GM21825 (cell line): ENCODE measurements around the gene CAND1.

Experiments used
- ATAC-seq: cut with Tn5 transposase; IDR thresholded peaks from one replicate; pipeline ENCODE4 v1.9.1; 2021; ENCODE audit warnings: mild to moderate bottlenecking, moderate library complexity; ENCODE audit not compliant: unreplicated experiment

CAND1 gene

DNA sequence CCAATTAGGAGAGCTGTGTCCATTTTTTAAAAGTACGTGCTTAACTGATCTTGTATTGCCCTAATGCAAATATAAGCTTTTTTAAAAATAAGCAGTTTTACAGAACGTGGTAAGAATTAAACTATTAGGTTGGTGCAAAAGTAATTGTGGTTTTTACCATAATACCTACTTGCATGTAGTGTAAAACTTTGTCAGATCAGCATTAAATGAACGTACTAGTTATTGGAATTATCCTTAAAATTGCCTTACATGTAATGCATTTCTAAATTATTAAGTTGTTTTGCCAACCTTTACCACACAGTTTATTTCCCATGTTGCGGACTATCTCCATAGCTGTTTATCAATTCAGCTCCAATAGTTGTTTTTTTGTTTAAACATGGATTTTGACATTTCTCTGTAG lies 10.9 kb downstream of the CAND1 start:
- no peak for ATAC-seq

DNA sequence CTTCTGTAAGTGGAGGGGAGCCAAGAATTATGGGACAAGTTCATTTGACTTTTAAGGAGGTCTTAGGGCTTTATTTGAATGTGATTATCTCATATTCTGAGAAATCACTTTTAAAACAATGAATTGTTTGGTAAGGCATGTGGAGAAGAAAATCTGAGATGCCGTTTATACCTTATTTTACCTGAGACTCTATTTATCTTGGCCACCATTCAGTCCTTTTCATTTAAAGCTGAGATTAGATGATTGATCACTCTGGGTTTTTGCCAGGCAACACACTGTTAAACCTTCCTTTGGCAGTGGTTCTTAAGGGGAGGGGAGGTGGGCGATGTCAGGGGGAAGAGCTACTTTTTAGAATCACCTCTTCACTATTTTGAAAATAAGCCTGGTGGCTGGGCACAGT lies 11.4 kb downstream of the CAND1 start:
- no peak for ATAC-seq

DNA sequence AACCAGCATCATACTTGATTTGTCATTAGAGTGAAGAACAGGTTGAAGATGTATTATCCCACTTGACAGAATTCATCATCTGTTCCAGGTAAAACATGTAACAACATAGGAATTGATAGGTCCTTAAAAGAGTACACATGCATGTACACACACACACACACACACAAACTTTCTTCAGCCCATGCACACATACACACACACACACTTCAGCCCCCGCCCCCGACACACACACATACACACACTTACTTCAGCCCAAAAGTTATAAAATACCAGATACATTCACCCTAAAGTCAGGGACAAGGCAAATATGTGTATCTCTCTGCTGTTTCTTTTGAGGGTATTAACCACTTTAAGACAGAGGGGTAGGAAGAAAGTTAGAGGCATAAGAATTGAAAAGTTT lies 15.4 kb downstream of the CAND1 start:
- ATAC-seq = no peak

DNA sequence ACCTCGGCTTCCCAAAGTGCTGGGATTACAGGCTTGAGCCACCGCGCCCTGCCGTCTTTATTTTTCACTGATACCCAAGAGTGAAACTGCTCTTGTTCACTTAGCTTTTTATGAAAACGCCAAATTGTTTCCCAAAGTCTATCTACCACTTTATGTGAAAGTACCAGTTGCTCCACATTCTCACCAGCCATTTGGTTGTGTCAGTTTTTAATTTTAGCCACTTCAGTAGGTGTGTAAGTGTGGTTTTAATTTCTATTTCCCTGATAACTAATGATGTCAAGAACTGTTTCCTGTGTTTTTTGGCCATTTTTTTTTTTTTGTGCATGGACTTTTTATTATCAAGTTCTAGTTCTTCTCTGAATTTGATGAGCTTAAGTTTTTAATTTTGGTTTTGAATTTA lies 17.1 kb downstream of the CAND1 start:
- no peak for ATAC-seq

DNA sequence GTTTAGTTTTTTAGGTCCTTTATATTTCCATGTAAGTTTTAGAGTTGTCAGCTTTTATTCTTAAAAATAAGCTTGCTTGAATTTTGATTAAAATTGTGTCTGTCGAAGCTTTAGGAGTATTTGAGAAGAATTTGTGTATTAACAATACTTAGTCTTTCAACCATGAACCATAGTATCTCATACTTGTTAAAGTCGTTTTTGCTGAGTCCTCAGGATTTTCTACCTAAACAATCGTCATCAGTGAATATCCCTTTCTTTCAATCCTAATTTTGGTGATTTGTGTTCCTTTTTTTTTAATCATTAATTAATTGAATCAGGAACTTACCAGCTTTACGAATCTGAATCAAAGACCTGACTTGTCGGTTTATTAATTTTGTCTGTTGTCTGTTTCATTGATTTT lies 18.2 kb downstream of the CAND1 start:
- no peak for ATAC-seq

DNA sequence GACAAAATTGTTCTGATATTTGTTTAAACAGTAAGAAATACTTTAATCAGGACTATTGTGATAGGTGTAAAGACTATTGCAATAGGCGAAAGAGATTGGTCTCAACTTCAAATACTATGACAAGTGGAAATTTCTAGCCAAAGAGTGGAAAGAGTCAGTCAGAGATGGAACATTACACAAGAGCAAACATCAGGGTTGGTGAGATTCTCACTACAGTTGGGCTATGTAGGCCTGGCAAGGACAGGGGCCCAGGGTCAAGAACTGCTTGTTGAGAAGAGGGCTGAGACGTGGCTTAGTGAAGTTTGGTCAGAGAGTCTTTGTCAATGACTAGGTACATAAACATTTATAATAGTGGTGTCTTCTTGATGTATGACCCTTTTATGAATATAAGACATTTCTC lies 19.4 kb downstream of the CAND1 start:
- ATAC-seq = no peak

DNA sequence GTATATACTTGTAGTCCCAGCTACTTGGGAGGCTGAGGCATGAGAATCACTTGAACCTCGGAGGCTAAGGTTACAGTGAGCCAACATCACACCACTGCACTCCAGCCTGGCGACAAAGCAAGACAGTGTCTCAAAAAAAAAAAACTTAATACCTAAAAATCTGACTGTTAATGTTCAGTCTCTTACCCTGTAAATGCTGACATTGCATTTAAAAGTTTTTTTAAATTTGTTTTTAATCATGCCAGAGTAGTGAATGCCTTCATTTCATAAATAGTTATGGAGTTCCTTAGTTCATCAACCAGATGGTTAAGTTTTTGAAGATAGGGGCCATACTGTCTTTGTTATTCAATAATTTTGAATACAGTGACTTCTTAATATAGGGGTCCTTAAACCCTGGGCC lies 21.2 kb downstream of the CAND1 start:
- no peak for ATAC-seq

DNA sequence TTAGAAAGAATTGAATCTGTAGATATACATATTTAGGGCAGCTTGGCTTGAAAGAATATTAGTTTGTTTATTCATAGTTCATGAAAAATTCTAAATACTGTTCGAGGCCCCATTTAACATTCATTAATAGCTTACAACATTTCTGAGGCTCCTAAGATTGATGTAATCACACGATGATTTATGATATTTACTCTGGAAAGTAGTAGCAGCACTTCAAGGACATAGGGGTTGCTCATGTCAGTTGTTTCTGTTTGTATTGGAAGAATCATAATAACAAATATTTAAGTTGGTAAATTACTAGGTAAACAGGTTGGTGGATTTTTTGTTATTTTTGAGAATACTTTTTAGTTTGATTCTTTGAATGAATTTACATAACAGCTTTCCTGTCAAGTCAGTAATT lies 30.4 kb downstream of the CAND1 start:
- no peak for ATAC-seq

DNA sequence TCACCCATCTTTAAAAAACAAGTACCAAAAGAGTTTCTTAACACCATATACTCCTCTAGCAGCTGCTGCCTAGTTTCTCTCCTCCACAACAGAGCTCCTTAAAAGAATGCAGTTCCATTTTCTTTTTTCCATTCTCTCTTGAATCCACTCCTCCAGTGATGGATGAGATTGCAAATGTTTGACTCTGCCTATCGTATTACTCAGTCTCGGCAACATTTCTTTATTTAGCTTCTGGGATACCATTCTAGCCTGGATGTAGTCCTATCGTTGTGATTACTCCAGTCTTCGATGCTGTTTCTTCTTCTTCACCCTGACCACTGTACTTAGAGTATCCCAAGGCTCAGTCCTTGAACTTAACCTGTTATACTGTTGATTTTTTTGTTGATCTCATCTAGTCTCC lies 30.8 kb downstream of the CAND1 start:
- no peak for ATAC-seq

DNA sequence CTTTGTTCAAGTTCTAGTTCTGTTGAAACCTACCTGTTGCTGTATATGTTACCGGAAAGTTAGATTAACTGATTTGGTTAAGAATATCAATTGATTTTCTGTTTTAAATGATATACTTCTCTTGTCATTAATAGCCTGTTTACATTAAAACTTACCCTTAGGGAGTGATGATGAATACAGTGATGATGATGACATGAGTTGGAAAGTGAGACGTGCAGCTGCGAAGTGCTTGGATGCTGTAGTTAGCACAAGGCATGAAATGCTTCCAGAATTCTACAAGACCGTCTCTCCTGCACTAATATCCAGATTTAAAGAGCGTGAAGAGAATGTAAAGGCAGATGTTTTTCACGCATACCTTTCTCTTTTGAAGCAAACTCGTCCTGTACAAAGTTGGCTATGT lies 33.0 kb downstream of the CAND1 start:
- ATAC-seq = no peak

DNA sequence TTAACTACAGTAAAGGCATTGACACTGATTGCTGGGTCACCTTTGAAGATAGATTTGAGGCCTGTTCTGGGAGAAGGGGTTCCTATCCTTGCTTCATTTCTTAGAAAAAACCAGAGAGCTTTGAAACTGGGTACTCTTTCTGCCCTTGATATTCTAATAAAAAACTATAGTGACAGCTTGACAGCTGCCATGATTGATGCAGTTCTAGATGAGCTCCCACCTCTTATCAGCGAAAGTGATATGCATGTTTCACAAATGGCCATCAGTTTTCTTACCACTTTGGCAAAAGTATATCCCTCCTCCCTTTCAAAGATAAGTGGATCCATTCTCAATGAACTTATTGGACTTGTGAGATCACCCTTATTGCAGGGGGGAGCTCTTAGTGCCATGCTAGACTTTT lies 36.4 kb downstream of the CAND1 start:
- ATAC-seq = no peak

DNA sequence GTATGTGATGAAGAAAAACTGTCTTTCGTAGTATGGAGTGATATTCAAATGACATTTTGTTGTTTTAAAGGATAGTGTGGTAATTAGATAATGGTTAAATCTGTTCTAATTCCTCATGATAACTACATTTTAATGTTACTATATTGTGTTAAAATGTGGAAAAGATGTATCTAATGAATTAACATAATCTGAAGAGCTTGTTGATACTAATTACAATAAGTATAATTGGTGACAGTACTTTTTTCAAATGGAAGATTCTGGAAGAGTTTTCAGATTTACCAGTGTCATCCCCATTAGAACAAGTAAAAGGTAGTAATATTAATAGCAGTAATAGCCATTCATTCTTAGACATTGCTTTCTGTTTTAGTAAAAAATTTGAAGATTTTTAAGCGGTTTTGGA lies 37.6 kb downstream of the CAND1 start:
- ATAC-seq = no peak

DNA sequence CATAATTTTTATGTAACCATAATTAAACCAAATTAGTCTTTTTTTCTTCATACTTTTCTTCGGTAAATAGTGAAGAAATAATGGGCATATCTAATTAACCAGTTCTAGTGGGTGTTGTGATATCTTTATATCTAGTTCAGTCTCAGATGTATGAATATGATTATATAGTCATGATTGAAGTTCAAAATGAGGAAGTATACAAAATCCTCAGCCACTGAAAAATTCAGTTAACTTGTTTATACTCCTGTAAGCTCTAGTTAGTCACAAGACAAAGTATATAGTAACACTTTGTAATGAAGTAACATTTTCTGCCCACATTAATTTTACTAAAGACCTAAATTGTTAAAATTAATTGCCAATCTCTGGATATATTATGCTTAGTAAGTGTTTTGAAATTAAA lies 46.5 kb downstream of the CAND1 start:
- no peak for ATAC-seq

DNA sequence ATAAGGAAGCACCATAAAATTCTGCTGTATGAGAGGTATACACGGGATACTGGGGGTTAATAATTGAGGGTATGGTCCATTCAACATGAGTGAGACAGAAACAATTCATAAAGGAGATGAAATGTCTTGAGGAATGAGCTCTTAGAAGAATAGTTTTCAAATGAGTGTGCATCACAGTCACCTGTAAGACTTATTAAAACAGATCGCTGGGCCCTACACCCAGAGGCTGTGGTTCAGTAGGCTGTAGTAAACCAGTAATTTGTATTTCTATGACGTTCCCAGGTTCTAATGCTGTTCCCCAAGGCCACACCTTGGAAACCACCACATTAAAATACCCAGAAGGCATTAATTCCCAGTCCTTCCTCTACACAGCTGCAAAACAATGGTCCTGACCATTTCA lies 49.6 kb downstream of the CAND1 start:
- no peak for ATAC-seq

DNA sequence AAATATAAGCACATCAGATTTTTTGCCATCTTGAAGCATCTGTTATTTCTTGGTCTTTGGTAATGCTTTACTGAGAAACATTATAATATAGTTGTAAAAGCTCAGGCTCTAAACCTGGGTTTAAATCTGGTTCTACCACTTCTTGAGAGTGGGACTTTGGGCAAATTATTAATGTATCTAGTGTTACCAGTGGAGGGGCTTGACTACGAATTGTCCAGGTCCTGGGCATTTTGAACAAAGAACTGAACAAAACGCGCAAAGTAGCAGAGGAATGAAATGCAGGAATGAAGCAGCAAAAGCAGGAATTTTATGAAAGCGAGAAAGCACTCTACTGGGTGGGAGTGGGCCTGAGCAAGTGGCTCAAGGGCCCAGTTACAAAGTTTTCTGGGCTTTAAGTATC lies 50.8 kb downstream of the CAND1 start:
- no peak for ATAC-seq

DNA sequence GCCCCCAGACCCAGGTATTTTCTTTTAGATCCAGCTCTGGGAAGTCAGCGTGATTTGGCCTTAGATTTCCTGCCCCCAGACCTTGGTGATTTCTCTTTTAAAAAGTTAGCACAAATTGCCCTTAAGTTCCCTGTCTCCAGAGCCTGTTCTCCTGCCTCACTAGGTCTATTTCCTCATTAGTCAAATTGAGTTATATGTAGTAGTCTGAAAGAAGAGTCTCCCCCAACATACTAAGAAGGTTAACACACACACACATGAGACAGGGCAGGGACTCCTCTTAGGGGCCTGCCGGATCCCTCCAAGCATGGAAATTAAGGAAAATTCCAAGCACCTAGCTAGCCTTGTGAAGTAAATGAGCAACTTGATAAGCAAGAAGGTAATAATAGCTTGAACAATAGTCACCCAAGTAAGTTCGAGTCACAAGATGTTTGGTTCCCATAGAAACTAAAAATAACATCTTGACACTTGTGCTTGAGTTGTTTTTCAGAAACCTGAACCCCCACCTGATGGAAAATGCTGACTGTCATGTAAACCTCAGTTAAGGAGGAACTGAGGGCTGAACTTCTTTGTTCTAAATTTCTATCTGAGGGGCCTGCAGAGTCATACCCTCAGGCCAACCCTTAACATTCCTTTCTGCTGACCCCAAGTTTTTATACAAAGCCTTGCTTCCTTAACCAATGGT lies 51.6 kb downstream of the CAND1 start:
- no peak for ATAC-seq

DNA sequence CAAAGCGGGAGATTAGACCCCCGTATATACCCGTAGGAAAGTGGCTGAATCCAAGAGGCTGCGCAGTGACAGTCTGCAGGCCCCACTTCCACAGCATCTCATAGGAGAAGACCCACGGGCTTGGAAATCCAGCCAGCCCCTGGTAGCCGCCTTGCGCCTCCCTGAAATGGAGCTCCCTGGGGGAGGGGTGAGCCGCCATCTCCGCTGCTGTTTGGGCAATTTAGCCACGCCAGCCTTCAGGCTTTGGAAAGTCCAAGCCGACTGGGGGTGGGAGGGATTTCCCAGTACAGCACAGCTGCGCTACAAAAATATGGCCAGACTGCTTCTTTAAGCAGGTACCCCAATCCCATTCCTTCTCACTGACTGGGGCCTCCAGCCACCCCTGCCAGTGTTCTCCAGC lies 53.4 kb downstream of the CAND1 start:
- ATAC-seq = no peak

DNA sequence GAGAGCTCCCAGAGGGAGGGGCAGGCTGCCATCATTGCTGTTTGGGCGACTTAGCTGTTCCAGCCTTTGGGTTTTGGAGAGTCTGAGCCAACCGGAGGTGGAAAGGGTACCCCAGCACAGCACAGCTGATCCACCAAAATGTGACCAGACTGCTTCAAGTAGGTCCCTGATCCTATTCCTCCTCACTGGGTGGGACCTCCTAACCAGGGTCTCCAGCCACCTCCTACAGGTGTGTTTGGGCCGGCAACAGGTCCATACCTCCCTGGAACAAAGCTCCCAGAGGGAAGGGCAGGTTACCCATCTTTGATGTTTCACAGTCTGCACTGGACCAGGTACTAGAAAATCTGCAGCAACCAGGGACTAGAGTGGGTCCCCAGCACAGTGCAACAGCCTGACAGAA lies 53.8 kb downstream of the CAND1 start:
- ATAC-seq = no peak

DNA sequence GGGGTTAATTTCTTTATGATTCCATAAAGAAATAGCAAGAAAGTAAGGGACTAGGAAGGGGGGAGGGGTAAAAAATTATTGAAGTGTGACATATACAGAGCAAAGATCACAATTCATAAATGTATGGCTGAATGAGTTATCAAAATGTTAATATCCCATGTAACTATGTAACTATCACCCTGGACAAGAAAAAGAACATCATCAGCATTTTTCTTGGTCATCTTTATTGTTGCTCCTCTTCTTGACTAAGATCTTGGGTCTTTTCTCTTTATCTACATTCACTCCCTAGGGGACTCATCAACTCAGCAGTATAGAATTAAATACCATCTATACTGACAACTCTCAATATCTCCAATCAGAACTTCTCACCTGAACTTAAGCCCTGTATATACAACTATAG lies 57.5 kb downstream of the CAND1 start:
- ATAC-seq = no peak

DNA sequence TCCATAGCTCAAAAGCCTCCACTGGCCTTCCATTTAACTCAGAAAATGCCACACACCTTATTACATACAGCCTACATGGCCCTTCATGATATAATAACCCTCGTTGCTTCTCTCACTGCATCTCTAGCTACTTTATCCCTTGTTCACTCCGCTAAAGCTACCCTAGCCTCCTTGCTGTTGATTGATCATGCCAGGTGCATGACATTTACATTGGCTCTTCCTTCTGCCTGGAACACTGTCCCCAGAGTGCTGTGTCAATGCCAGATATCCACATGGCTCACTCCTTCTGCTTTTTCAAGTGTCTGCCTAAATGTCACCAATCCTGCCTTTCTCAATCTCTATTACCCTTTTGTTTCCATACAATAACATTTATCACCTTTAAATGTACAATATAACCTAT lies 58.3 kb downstream of the CAND1 start:
- no peak for ATAC-seq

DNA sequence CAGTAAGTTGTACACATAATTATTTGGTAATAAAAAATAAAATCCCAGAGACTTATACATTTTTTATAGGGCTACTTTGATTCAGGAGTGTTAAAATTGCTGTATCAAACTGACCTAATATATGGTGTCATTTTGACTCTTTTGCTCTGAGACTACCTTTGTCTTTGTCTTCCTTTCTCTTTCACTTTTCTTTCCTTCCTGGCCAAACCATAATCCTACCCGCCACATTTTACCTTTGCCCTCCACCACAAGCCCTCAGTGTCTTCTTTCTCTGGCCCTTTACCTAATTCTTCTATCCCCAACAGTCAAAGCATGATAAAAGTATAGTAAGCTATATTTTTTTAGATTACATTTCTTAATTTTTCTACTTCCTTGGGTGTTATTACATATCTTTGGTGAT lies 62.0 kb downstream of the CAND1 start:
- ATAC-seq = no peak

DNA sequence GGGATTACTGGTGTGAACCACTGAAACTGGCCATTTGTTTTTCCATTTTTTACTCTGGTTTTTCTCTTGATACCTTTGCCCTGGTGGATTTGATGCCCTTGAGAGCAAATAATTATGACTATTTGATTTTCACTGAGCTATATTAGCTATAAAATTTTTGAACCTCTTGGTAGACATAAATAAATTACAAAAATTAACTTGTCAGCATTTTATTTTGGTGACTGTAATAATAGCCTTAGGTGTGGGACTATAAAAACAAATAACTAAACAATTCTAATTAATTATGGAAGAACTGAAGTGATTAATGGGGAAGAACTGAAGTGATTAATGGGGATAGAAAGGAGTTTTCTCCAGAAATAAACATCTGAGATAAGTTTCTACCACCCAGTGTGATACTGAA lies 62.7 kb downstream of the CAND1 start:
- no peak for ATAC-seq

DNA sequence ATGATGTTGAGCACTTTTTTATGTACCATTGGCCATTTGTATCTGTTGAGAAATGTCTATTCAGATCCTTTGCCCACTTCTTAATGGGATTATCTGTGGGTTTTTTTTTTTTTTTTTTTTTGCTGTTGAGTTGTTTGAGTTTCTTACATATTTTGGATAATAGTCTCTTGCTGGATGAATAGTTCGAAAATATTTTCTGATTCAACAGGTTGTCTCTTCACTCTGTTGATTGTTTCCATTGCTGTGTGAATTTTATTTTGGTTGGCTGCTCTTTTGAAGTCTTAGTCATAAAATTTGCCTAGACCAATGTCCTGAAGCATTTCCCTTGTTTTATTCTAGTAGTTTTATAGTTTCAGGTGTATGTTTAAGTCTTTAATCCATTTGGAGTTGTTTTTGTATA lies 64.5 kb downstream of the CAND1 start:
- no peak for ATAC-seq

DNA sequence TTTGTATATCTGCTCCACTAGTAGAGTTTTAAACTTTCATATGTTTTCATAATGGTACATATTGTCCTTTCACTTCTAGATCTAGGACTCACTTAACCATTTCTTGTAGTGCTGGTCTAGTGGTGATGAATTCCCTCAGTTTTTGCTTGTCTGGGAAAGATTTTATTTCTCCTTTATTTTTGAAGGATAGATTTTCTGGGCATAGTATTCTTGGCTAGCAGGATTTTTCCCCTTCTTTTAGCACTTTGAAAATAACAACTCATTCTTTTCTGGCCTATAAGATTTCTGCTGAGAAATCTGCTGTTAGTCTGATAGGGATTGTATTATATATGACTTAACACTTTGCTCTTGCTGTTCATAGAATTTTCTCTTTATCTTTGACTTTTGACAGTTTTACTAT lies 69.3 kb downstream of the CAND1 start:
- ATAC-seq = no peak
